ENCODE results near the gene FAN1. TPM values are rescaled to one million over a fixed set of nuclear protein-coding genes. Genes with fewer than 3 reads are reported as not detected.

Gene FAN1
- total RNA-seq, 1 experiment from 2014 or later = 28.2 TPM

DNA sequence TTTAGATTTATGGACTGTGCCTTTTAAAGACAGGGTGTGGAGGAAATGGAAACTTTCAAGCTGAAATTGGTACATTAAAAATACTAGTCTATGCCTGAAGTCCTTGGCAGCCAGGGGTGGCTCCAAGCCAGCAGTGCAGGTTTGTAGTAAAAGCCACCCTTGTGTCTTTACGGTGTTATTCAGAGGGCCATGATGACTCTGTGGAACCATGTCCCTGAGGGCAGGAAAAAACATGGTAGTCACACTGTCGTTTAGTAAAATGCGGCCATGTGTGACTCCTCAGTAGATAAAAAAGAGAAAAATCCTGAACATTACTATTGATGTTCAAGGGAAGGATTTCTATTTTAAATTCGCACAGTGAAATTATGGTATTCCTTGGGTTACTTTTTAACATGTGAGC, 2.7 kb downstream of the FAN1 start:
- Mint-ChIP-seq H3K27me3 (ENCODE audit: low read depth) (no peaks in the 10 kb centered on the region; the same call in 1 of the 2 replicates), H3K4me1 (peaks cover 21 to 30% of the 10 kb centered on the region in 2 experiments), H3K36me3 (ENCODE audit: insufficient read depth in 1 of 3, low read depth in 3 of 3) (peaks cover 8 to 46% (median 37%) of the 10 kb centered on the region in 3 experiments; a peak in 6 of 7 replicates), H3K9me3 (peaks cover 0 to 2% of the 10 kb centered on the region in 2 experiments; a peak in 1 of 5 replicates), H3K27ac (no peak overlapping the region; a peak in 1 of 7 replicates), H3K4me3 (no peak overlapping the region)
- H3K27me3 ChIP-seq (ENCODE audit: insufficient read depth, low read length) = no peaks in the 10 kb centered on the region
- no peak overlapping the region for H3K4me2 ChIP-seq (ENCODE audit: insufficient read depth, insufficient read length, low read length)
- WGBS (ENCODE audit: extremely low coverage, insufficient read length, low lambda C conversion rate) = no CpG with 5 or more reads among the region's 4 CpGs
- H3K14ac ChIP-seq (ENCODE audit: insufficient read depth, low read length) = no peak overlapping the region
- H3K23me2 ChIP-seq (ENCODE audit: insufficient read length, low read depth, low read length, poor library complexity, severe bottlenecking) = peaks cover 3% of the 10 kb centered on the region
- DNase-seq = no peak
- no peak overlapping the region for H3T11ph ChIP-seq (ENCODE audit: low read length)
- no peaks in the 10 kb centered on the region for H4K20me1 ChIP-seq (ENCODE audit: control insufficient read depth, insufficient read depth, insufficient read length)
- H2BK20ac ChIP-seq (ENCODE audit: low read depth, low read length, poor library complexity, severe bottlenecking) = no peak overlapping the region
- H3K23ac ChIP-seq (ENCODE audit: insufficient read length, low read depth, low read length) = no peak overlapping the region
- H3K9me3 ChIP-seq (ENCODE audit: control insufficient read depth, low read depth, low read length) = no peaks in the 10 kb centered on the region
- no peak overlapping the region for H2BK5ac ChIP-seq (ENCODE audit: insufficient read length, low read length)
- H3K79me2 ChIP-seq (ENCODE audit: insufficient read depth, low read length) = no peaks in the 10 kb centered on the region
- TF ChIP-seq, protein P1, sequence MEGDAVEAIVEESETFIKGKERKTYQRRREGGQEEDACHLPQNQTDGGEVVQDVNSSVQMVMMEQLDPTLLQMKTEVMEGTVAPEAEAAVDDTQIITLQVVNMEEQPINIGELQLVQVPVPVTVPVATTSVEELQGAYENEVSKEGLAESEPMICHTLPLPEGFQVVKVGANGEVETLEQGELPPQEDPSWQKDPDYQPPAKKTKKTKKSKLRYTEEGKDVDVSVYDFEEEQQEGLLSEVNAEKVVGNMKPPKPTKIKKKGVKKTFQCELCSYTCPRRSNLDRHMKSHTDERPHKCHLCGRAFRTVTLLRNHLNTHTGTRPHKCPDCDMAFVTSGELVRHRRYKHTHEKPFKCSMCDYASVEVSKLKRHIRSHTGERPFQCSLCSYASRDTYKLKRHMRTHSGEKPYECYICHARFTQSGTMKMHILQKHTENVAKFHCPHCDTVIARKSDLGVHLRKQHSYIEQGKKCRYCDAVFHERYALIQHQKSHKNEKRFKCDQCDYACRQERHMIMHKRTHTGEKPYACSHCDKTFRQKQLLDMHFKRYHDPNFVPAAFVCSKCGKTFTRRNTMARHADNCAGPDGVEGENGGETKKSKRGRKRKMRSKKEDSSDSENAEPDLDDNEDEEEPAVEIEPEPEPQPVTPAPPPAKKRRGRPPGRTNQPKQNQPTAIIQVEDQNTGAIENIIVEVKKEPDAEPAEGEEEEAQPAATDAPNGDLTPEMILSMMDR (conservative IDR thresholded peaks at IDR 0.05) = no peak
- no peaks in the 10 kb centered on the region for H3K79me1 ChIP-seq (ENCODE audit: insufficient read depth, low read depth, low read length, poor library complexity, severe bottlenecking)
- no peak overlapping the region for H3K9ac ChIP-seq (ENCODE audit: extremely low read depth, insufficient read length, low read length)
- no peak overlapping the region for H2BK120ac ChIP-seq (ENCODE audit: low read depth, low read length, poor library complexity, severe bottlenecking)
- no peak overlapping the region for H3K18ac ChIP-seq (ENCODE audit: insufficient read length, low read depth, low read length)
- H4K5ac ChIP-seq (ENCODE audit: insufficient read length, low read depth, low read length) = no peak overlapping the region
- H2AFZ ChIP-seq (ENCODE audit: low read length) = no peak overlapping the region
- H4K8ac ChIP-seq (replicated peaks; ENCODE audit: insufficient read length, low read depth, low read length) = no peak overlapping the region
- H2AK5ac ChIP-seq (ENCODE audit: insufficient read length, low read length) = no peak overlapping the region
- no peak overlapping the region for H2BK12ac ChIP-seq (ENCODE audit: insufficient read length, low read depth, low read length)
- no peak overlapping the region for H3K4ac ChIP-seq (ENCODE audit: low read depth, low read length)
- H3K4me1 ChIP-seq (ENCODE audit: insufficient read depth, low read length) = no peaks in the 10 kb centered on the region
- H3K56ac ChIP-seq (ENCODE audit: insufficient read length, low read depth, low read length) = no peak overlapping the region
- no peak overlapping the region for H3K27ac ChIP-seq (ENCODE audit: insufficient read length, low read depth, low read length)
- no peak overlapping the region for H2BK15ac ChIP-seq (ENCODE audit: low read depth, low read length)
- no peak overlapping the region for H4K91ac ChIP-seq (ENCODE audit: insufficient read length, low read depth, low read length)

Measured in H9 (cell line).